DND-41 (cell line): ENCODE data around the gene ZNRF2.

Source experiments
- ATAC-seq: fragments of 200-7000 bp; cut with Tn5 transposase; 3 replicates; pipeline ENCODE4 v1.9.1; 2021; ENCODE audit warnings: low read depth; ENCODE audit not compliant: insufficient read depth
- DNase-seq: peaks from one replicate; pipeline ENCODE4 v3.0.0-alpha.2; 2020
- H2AFZ ChIP-seq: 2 replicates; pipeline ENCODE4 v1.6.0; 2012; ENCODE audit warnings: low read depth, low read length
- H3K27ac ChIP-seq: 2 replicates; pipeline ENCODE4 v1.5.1; 2012; ENCODE audit warnings: low read length, inconsistent platforms
- H3K27me3 ChIP-seq: fragments of 200-600 bp; sonication (generic); 2 replicates; pipeline ENCODE4 v1.6.0; 2012; ENCODE audit warnings: low read length, mild to moderate bottlenecking, inconsistent platforms; ENCODE audit not compliant: insufficient read depth, poor library complexity
- H3K36me3 ChIP-seq: 2 replicates; pipeline ENCODE4 v1.5.1; 2012; ENCODE audit warnings: low read length, inconsistent platforms; ENCODE audit not compliant: insufficient read depth
- H3K4me1 ChIP-seq: 2 replicates; pipeline ENCODE4 v1.5.1; 2012; ENCODE audit warnings: mild to moderate bottlenecking, low read length; ENCODE audit not compliant: insufficient read depth
- H3K4me2 ChIP-seq: 2 replicates; pipeline ENCODE4 v1.6.0; 2012; ENCODE audit warnings: mild to moderate bottlenecking, moderate library complexity, low read length, inconsistent platforms; ENCODE audit not compliant: insufficient read depth
- H3K4me3 ChIP-seq, 2 experiments: fragments of 200-600 bp in 1 of 2; shearing (Covaris generic) in 1 of 2; 2 replicates each; pipeline ENCODE4 v1.5.1; 2012 to 2016; ENCODE audit warnings: inconsistent platforms in 2 of 2, low read length in 2 of 2, mild to moderate bottlenecking in 2 of 2, low read depth in 1 of 2, moderate library complexity in 1 of 2
- H3K79me2 ChIP-seq: 2 replicates; pipeline ENCODE4 v1.6.0; 2012; ENCODE audit warnings: low read length, inconsistent platforms; ENCODE audit not compliant: insufficient read depth
- H3K9ac ChIP-seq: 2 replicates; pipeline ENCODE4 v1.6.0; 2012; ENCODE audit warnings: low read depth, mild to moderate bottlenecking, inconsistent platforms, low read length, moderate library complexity
- H3K9me3 ChIP-seq: 2 replicates; pipeline ENCODE4 v1.5.1; 2012; ENCODE audit warnings: low read length, moderate library complexity, mild to moderate bottlenecking, inconsistent platforms; ENCODE audit not compliant: insufficient read depth, severe bottlenecking
- H4K20me1 ChIP-seq: 2 replicates; pipeline ENCODE4 v1.6.0; 2012; ENCODE audit warnings: low read length; ENCODE audit not compliant: insufficient read depth
- EZH2 ChIP-seq: IDR thresholded peaks from 3 replicates; pipeline ENCODE4 v1.6.1; 2012; ENCODE audit warnings: borderline replicate concordance, low read depth, mild to moderate bottlenecking, moderate library complexity, low read length, inconsistent platforms; ENCODE audit not compliant: severe bottlenecking
- TF ChIP-seq, protein P1 (sequence below): IDR thresholded peaks from 2 replicates; pipeline ENCODE4 v1.5.1; 2012; ENCODE audit warnings: borderline replicate concordance, low read length, moderate library complexity, mild to moderate bottlenecking; ENCODE audit not compliant: poor library complexity, severe bottlenecking; ENCODE audit errors: extremely low read depth

The ZNRF2 gene

DNA sequence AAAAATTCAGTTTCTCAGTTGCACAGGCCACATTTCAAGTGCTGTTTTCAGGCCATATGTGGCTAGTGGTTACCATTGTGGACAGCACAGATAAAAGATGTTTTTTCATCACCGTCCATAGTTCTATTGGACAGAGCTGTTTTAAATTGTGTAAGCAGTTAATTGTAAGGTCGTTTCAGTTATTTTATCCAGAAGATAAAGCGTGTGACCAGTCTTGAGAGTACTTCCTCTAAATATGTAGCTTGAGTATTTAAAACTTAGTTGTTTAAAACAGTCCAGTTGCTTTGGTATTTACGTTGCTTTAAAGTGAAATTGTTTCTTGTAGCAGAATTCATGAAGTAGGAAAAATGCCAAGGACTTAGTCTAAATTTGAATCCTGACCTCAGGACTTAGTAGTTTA lies 66.9 kb downstream of the ZNRF2 start:
- peaks cover 9% of the 10 kb centered on the region for H3K36me3 ChIP-seq
- H3K79me2 ChIP-seq: peaks cover 88% of the 10 kb centered on the region
- no peak overlapping the region for H3K27ac ChIP-seq
- H3K9me3 ChIP-seq: no peaks in the 10 kb centered on the region
- H2AFZ ChIP-seq: no peak overlapping the region
- no peak overlapping the region for H3K4me2 ChIP-seq
- peaks cover 36% of the 10 kb centered on the region; the same call in 1 of the 2 replicates for H4K20me1 ChIP-seq
- ATAC-seq (no peak), DNase-seq (no peak)
- peaks cover 29% of the 10 kb centered on the region for H3K4me1 ChIP-seq
- no peak overlapping the region for H3K9ac ChIP-seq
- H3K4me3 ChIP-seq: no peak overlapping the region
- TF ChIP-seq, protein P1, sequence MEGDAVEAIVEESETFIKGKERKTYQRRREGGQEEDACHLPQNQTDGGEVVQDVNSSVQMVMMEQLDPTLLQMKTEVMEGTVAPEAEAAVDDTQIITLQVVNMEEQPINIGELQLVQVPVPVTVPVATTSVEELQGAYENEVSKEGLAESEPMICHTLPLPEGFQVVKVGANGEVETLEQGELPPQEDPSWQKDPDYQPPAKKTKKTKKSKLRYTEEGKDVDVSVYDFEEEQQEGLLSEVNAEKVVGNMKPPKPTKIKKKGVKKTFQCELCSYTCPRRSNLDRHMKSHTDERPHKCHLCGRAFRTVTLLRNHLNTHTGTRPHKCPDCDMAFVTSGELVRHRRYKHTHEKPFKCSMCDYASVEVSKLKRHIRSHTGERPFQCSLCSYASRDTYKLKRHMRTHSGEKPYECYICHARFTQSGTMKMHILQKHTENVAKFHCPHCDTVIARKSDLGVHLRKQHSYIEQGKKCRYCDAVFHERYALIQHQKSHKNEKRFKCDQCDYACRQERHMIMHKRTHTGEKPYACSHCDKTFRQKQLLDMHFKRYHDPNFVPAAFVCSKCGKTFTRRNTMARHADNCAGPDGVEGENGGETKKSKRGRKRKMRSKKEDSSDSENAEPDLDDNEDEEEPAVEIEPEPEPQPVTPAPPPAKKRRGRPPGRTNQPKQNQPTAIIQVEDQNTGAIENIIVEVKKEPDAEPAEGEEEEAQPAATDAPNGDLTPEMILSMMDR: no peak
- no peak for TF ChIP-seq EZH2
- H3K27me3 ChIP-seq: no peaks in the 10 kb centered on the region

DNA sequence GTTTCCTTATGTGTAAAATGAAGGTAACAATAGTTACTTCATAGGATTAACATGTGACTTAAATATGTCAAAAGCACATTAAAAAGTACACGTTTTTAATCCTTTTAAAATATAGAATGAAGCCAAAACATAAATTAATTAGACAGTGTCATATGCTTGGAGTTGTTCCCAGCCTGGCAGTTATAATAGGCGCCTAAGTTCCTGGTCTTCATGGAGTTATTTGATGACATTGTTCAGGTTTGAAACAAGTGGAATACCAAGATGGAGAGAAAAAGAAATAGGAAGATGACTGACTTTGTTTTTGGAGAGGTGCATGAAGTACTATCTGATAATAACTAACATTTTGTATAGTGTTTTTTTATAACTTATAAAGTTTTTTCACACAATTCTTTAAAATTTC lies 67.3 kb downstream of the ZNRF2 start:
- DNase-seq: no peak
- peaks cover 36% of the 10 kb centered on the region; the same call in 1 of the 2 replicates for H4K20me1 ChIP-seq

DNA sequence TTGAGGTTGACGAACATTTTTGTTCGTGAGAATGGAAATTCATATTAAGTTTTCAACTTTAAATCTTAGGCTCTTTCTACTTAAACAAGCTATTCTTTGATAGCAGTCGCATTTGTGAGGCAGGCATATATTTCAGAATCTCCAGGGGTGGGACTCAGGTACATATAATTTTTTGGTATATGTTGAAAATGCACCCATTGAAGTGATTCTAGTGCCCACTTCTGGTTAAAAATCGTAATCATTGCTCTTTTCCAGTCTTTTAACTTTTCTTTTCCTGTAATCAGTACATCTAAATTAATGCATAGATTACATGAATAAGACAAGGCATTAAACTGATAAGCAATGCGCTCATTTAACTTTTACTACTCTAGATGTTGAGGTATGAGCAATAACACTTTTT lies 67.8 kb downstream of the ZNRF2 start:
- no peak overlapping the region for H3K4me3 ChIP-seq
- H2AFZ ChIP-seq: no peak overlapping the region
- H3K4me2 ChIP-seq: no peak overlapping the region
- peaks cover 79% of the 10 kb centered on the region for H3K79me2 ChIP-seq
- H3K27me3 ChIP-seq: no peaks in the 10 kb centered on the region
- H3K9ac ChIP-seq: no peak overlapping the region
- H3K27ac ChIP-seq: no peak overlapping the region
- DNase-seq (no peak), ATAC-seq (no peak)
- H3K4me1 ChIP-seq: peaks cover 22% of the 10 kb centered on the region
- peaks cover 13% of the 10 kb centered on the region for H3K36me3 ChIP-seq
- no peaks in the 10 kb centered on the region for H3K9me3 ChIP-seq
- TF ChIP-seq, protein P1: peak; percentile 39
- no peak for TF ChIP-seq EZH2
- peaks cover 36% of the 10 kb centered on the region; the same call in 1 of the 2 replicates for H4K20me1 ChIP-seq

More for the DNA sequence above, 67.3 kb downstream of the ZNRF2 start:
- Histone ChIP-seq H3K79me2 (peaks cover 84% of the 10 kb centered on the region), H3K27me3 (no peaks in the 10 kb centered on the region), H3K27ac (no peak overlapping the region), H3K9ac (no peak overlapping the region), H3K36me3 (peaks cover 9% of the 10 kb centered on the region), H3K4me3 (no peak overlapping the region), H3K9me3 (no peaks in the 10 kb centered on the region), H2AFZ (no peak overlapping the region), H3K4me1 (peaks cover 26% of the 10 kb centered on the region), H3K4me2 (no peak overlapping the region)
- no peak for TF ChIP-seq EZH2
- TF ChIP-seq, protein P1: no peak
- ATAC-seq: no peak

DNA sequence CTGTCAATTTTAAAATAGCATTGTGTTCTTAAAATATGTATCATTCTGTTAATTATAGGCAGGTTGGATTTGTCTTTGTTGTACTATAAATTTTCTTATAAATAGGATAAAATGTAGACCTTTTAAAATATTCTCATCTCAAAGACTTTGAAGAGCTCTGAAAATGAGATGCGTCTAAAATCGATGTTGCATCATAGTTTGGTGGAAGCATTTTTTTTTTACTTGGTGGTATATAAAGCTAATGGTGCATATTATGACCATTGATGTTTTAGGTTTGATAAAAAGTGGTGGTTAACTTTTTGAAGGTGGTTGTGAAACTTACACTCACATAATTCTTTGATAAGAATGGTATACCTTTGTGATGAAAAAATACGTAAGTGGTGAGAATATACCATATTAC lies 69.1 kb downstream of the ZNRF2 start:
- Histone ChIP-seq H3K4me2 (no peak overlapping the region), H4K20me1 (peaks cover 31% of the 10 kb centered on the region; the same call in 1 of the 2 replicates), H3K27me3 (no peaks in the 10 kb centered on the region), H3K4me1 (peaks cover 8% of the 10 kb centered on the region), H3K36me3 (peaks cover 24% of the 10 kb centered on the region), H3K79me2 (peaks cover 67% of the 10 kb centered on the region), H3K9ac (no peak overlapping the region), H3K27ac (no peak overlapping the region), H2AFZ (no peak overlapping the region), H3K9me3 (no peaks in the 10 kb centered on the region), H3K4me3 (no peak overlapping the region)
- ATAC-seq (no peak), DNase-seq (no peak)
- TF ChIP-seq EZH2: no peak
- TF ChIP-seq, protein P1: no peak
